Activated CD4-positive, alpha-beta T cell treated with anti-CD3 and anti-CD28 coated beads, Interleukin-2, amount 50 U/mL, for 16 hours (primary cell): Measurements from ENCODE around the gene RBM25.
A peak's percentile ranks its signal among the peaks of the same experiment; 100 is the strongest.
"Not testable (repeated sequence)": the region's sequence is repeated elsewhere in the genome, so short reads cannot be mapped to it uniquely, and the experiment has no call there.

Source experiments
- DNase-seq: peaks from one replicate; pipeline ENCODE4 v3.0.0-alpha.2; 2020

Gene RBM25

GRCh38 chr14:73105050-73105449 is 46.7 kb downstream of the RBM25 start:
- no peak for DNase-seq

GRCh38 chr14:73105727-73106126 is 47.4 kb downstream of the RBM25 start:
- DNase-seq: no peak

GRCh38 chr14:73116079-73116665 is 57.8 kb downstream of the RBM25 start:
- DNase-seq: no peak

- no peak for DNase-seq
These were observed 66.0 kb downstream of the RBM25 start for GRCh38 chr14:73124180-73124894.

- DNase-seq: no peak
These were observed 66.8 kb downstream of the RBM25 start for GRCh38 chr14:73125169-73125588.

- DNase-seq: no peak
These were observed 67.4 kb downstream of the RBM25 start for GRCh38 chr14:73125746-73126145.

- no peak for DNase-seq
These were observed 75.5 kb downstream of the RBM25 start for GRCh38 chr14:73133795-73134194.

- DNase-seq: no peak
These were observed 77.7 kb downstream of the RBM25 start for GRCh38 chr14:73136085-73136386.

GRCh38 chr14:73136387-73137225 is 78.3 kb downstream of the RBM25 start, which contains the start of gene PSEN1:
Gene PSEN1, plus strand, starts transcription at chr14:73136507. Its CDS starts 11,513 bp downstream, at chr14:73148020.
- peak; percentile 97 for DNase-seq

- no peak for DNase-seq
These were observed 82.5 kb downstream of the RBM25 start for GRCh38 chr14:73140811-73141323.

GRCh38 chr14:73142216-73142615 is 83.9 kb downstream of the RBM25 start:
- DNase-seq: no peak

- DNase-seq: no peak
These were observed 84.7 kb downstream of the RBM25 start for GRCh38 chr14:73143003-73143402.

- DNase-seq: no peak
These were observed 85.3 kb downstream of the RBM25 start for GRCh38 chr14:73143617-73144016.

- DNase-seq: no peak
These were observed 87.0 kb downstream of the RBM25 start for GRCh38 chr14:73145371-73145770.

- DNase-seq: no peak
These were observed 87.8 kb downstream of the RBM25 start for GRCh38 chr14:73146111-73146510.

GRCh38 chr14:73149753-73150152 is 91.4 kb downstream of the RBM25 start:
- no peak for DNase-seq

GRCh38 chr14:73153272-73153671 is 94.9 kb downstream of the RBM25 start:
- no peak for DNase-seq

- DNase-seq: no peak
These were observed 103.9 kb downstream of the RBM25 start for GRCh38 chr14:73162251-73162650.

GRCh38 chr14:73166399-73166798 is 108.1 kb downstream of the RBM25 start:
- no peak for DNase-seq

- DNase-seq: no peak
These were observed 109.4 kb downstream of the RBM25 start for GRCh38 chr14:73167727-73168126.

- no peak for DNase-seq
These were observed 109.9 kb downstream of the RBM25 start for GRCh38 chr14:73168274-73168673.

- DNase-seq: no peak
These were observed 110.4 kb downstream of the RBM25 start for GRCh38 chr14:73168691-73169090.

- not testable (repeated sequence) for DNase-seq
These were observed 111.5 kb downstream of the RBM25 start for GRCh38 chr14:73169855-73170254.

- no peak for DNase-seq
These were observed 112.4 kb downstream of the RBM25 start for GRCh38 chr14:73170686-73171085.
